PFSK-1 (cell line): ENCODE data around the gene CHAC1.

ENCODE experiments used
- FOXP2 ChIP-seq: optimal IDR thresholded peaks from 2 replicates; pipeline ENCODE3; 2011; ENCODE audit warnings: borderline replicate concordance, control low read depth, inconsistent platforms; ENCODE audit not compliant: insufficient read depth; ENCODE audit errors: extremely low read length, extremely low read depth
- POLR2AphosphoS5 ChIP-seq: IDR thresholded peaks from 2 replicates; pipeline ENCODE4 v1.6.1; 2012; ENCODE audit warnings: low read depth, mild to moderate bottlenecking, control low read depth, low read length, moderate library complexity
- SIN3A ChIP-seq: IDR thresholded peaks from 2 replicates; pipeline ENCODE4 v1.6.1; 2012; ENCODE audit warnings: mild to moderate bottlenecking, low read length, moderate library complexity, borderline replicate concordance; ENCODE audit not compliant: insufficient read depth
- TAF1 ChIP-seq: IDR thresholded peaks from 2 replicates; pipeline ENCODE4 v1.6.1; 2012; ENCODE audit warnings: low read length, control low read depth, borderline replicate concordance; ENCODE audit not compliant: insufficient read depth
- TF ChIP-seq, protein P1 (sequence below), 2 experiments: IDR thresholded peaks; 2 replicates each; pipeline versions ENCODE4 v1.6.1 to v1.8.0; 2011 to 2012; ENCODE audit warnings: low read depth in 2 of 2, low read length in 2 of 2, control low read depth in 1 of 2, inconsistent platforms in 1 of 2, mild to moderate bottlenecking in 1 of 2, moderate library complexity in 1 of 2; ENCODE audit not compliant: insufficient read depth in 1 of 2

The CHAC1 gene

DNA sequence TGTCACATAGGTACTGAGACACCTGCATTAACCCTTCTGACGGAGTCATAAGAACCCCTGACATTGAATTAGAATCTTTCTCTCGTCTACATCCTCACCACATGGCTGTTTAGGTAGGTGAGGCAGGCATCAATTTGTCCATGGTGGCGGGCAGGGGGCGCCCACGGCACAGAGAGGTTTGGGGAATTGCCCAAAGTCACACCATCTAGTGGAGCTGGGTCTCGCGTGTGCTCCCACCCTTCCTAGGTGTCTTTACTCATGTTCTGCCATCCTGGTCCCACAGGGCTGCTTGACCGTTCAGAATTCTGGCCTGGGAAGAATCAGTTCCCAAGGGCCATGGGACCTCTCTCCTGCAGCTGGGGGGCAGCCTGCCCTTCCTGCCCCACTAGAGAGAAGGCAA is 38.8 kb upstream of the CHAC1 start:
- TF ChIP-seq, protein P1, sequence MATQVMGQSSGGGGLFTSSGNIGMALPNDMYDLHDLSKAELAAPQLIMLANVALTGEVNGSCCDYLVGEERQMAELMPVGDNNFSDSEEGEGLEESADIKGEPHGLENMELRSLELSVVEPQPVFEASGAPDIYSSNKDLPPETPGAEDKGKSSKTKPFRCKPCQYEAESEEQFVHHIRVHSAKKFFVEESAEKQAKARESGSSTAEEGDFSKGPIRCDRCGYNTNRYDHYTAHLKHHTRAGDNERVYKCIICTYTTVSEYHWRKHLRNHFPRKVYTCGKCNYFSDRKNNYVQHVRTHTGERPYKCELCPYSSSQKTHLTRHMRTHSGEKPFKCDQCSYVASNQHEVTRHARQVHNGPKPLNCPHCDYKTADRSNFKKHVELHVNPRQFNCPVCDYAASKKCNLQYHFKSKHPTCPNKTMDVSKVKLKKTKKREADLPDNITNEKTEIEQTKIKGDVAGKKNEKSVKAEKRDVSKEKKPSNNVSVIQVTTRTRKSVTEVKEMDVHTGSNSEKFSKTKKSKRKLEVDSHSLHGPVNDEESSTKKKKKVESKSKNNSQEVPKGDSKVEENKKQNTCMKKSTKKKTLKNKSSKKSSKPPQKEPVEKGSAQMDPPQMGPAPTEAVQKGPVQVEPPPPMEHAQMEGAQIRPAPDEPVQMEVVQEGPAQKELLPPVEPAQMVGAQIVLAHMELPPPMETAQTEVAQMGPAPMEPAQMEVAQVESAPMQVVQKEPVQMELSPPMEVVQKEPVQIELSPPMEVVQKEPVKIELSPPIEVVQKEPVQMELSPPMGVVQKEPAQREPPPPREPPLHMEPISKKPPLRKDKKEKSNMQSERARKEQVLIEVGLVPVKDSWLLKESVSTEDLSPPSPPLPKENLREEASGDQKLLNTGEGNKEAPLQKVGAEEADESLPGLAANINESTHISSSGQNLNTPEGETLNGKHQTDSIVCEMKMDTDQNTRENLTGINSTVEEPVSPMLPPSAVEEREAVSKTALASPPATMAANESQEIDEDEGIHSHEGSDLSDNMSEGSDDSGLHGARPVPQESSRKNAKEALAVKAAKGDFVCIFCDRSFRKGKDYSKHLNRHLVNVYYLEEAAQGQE (IDR thresholded peaks at IDR 0.05; ENCODE audit: insufficient read depth in 1 of 2, low read depth in 2 of 2, low read length in 2 of 2): no peak
- TF ChIP-seq POLR2AphosphoS5 (no peak), FOXP2 (no peak), SIN3A (no peak), TAF1 (no peak)

DNA sequence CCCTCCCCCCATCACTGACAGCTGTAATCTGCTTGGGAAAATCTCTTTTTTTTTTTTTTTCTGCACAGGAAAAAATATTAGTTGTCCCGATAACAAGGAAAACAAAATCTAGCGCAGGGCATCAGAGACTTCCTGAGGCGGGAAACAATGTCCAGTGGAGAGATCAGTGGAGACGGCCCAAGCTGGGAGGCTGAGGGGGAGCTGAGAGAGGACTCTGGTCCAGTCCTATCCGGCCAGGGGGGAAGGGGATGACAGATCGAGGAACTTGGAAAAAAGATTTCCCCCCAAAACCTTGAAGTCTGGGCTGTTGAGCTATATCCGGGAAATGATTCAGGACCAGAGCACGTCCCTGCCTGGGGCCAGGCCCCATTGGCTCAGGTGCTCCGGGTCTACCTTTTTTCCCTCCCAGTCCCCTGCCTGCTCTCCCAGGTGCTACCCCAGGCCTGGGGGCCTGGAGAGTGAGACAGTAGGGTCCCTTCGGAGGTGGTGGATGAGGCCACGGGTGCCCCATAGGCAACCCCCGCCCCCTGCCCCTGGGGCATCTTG is 38.1 kb upstream of the CHAC1 start:
- no peak for TF ChIP-seq TAF1
- TF ChIP-seq, protein P1 (IDR thresholded peaks at IDR 0.05; ENCODE audit: insufficient read depth in 1 of 2, low read depth in 2 of 2, low read length in 2 of 2): no peak

DNA sequence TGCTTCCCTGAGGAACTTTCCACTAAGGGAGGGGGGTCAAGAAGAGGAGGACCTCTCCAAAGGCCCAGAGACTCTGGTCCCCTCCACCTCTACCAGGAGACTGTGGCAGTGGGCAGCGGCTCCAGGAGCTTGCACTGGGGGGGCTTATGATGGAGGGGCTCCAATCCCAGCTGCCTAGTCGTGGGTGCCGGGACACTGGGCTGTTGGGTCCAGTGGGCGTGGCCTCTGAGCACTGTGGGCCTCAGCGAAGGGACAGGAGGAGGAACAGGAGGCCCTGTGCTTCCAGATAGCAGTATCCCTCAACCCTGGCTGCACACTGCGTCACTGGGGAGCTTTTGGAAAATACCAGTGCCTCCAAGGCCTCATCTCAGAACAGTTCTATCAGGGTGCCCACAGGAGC is 37.6 kb upstream of the CHAC1 start:
- TF ChIP-seq, protein P1 (IDR thresholded peaks at IDR 0.05; ENCODE audit: insufficient read depth in 1 of 2, low read depth in 2 of 2, low read length in 2 of 2): no peak
- TF ChIP-seq SIN3A (no peak), FOXP2 (no peak), TAF1 (no peak)

DNA sequence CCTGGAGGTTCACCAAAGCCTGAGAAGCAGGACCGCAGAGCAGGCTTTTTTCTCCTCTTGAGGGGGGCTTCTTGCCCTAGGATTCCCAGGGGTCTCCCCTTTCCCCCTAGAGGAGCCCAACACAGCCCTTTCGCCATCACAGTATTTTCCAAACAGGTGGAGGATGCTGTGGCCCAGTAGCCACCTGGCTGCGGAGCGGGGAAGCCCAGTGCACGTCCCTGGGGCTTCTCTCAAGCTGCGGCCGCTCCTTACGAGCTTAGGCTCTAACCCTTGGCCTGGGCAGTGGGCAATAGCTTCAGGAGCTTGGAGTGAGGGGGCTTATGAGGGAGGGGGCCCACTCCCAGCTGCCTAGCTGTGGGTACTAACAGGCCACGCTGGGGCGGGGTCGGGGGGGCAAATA is 35.7 kb upstream of the CHAC1 start:
- no peak for TF ChIP-seq SIN3A
- no peak for TF ChIP-seq FOXP2
- TF ChIP-seq POLR2AphosphoS5: no peak
- TF ChIP-seq, protein P1 (IDR thresholded peaks at IDR 0.05; ENCODE audit: insufficient read depth in 1 of 2, low read depth in 2 of 2, low read length in 2 of 2): no peak
- no peak for TF ChIP-seq TAF1

DNA sequence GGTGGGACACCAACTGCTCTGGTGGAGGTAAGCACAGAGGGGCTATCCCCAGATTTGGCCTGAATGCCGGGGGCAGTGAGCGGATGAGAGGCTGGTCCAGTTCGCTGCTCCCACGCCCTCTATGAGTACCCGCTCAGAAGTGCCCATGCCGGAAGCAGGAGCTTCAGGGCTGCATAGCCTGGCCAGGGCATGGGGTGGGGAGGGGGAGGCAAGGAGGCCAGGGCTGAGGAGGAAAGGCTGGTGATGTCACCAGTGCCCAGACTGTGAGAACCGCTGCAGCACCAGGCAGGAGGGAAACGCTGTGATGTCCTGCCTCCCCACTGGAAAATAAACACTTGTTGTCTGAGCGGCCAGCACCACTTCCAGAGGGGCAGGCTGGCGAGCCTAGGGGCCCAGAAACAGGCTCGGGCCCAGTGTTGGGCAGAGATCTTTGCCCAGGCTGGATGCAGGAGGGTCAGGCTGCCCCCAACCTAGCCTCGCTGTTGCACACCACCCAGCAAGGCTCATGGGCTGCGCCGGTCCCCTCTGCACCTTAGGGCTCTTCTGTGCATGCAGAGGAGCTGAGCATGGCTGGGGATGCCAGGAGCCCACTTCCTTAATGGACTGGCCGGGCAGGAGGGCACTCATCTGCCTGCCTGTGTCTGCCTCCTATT is 35.0 kb upstream of the CHAC1 start:
- peak; percentile 90 for TF ChIP-seq FOXP2
- TF ChIP-seq POLR2AphosphoS5: no peak
